Fibroblast of villous mesenchyme (primary cell): Measurements from ENCODE around the gene LDB3. TPM values are rescaled to one million over a fixed set of nuclear protein-coding genes. Genes with fewer than 3 reads are reported as not detected.

ENCODE experiments used
- DNase-seq: peaks from one replicate; pipeline ENCODE4 v3.0.0-alpha.2; 2010; ENCODE audit warnings: low read depth
- H3K4me3 ChIP-seq: 2 replicates; pipeline ENCODE4 v1.5.1; 2011; ENCODE audit warnings: low read depth, mild to moderate bottlenecking, low read length
- total RNA-seq: library from RNA; depleted of rRNA; stranded (reverse); fragments of >200 nt; gene quantifications from 2 replicates; pipeline ENCODE4 v1.2.3, GENCODE V29; 2012
- TF ChIP-seq, protein P1 (sequence below): IDR thresholded peaks from 2 replicates; pipeline ENCODE4 v1.5.1; 2012; ENCODE audit warnings: low read depth, mild to moderate bottlenecking, low read length; ENCODE audit not compliant: insufficient read depth

LDB3 gene
- total RNA-seq, 1 donor = under 0.01 TPM

DNA sequence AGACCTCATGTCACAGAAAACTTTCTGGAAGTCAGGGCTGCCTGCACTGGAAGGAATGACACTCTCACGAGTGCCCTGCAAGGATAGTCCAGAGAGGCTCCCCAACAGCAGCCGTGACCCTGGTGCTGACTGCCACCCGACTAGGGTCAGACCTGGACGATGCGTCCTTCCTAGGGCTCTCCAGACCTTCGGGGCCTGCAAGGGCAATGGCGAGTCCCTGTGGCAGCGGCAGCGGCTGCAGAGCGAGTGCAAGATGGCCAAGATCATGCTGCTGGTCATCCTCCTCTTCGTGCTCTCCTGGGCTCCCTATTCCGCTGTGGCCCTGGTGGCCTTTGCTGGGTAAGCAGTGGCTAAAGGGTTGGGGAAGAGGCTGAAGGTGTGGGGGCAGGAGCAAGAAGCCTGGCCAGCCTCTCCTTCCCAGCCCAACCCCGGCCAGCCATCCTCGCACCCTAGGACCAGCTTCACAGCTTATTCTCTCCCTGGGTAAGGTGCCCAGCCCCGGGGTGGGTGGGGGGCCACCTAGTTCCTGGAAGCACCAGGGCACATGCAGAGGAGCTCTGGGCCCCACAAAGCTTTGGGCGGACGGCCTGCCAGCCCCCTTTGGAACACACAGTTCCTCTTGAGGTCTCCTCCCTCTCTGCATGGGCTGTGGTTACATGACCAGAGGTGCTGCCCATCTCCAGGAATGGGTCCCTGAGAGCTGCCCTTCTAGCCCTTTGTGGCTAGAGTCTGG is 8.4 kb upstream of the LDB3 start:
- DNase-seq = no peak
- TF ChIP-seq, protein P1, sequence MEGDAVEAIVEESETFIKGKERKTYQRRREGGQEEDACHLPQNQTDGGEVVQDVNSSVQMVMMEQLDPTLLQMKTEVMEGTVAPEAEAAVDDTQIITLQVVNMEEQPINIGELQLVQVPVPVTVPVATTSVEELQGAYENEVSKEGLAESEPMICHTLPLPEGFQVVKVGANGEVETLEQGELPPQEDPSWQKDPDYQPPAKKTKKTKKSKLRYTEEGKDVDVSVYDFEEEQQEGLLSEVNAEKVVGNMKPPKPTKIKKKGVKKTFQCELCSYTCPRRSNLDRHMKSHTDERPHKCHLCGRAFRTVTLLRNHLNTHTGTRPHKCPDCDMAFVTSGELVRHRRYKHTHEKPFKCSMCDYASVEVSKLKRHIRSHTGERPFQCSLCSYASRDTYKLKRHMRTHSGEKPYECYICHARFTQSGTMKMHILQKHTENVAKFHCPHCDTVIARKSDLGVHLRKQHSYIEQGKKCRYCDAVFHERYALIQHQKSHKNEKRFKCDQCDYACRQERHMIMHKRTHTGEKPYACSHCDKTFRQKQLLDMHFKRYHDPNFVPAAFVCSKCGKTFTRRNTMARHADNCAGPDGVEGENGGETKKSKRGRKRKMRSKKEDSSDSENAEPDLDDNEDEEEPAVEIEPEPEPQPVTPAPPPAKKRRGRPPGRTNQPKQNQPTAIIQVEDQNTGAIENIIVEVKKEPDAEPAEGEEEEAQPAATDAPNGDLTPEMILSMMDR = no peak
- H3K4me3 ChIP-seq = no peak overlapping the region

DNA sequence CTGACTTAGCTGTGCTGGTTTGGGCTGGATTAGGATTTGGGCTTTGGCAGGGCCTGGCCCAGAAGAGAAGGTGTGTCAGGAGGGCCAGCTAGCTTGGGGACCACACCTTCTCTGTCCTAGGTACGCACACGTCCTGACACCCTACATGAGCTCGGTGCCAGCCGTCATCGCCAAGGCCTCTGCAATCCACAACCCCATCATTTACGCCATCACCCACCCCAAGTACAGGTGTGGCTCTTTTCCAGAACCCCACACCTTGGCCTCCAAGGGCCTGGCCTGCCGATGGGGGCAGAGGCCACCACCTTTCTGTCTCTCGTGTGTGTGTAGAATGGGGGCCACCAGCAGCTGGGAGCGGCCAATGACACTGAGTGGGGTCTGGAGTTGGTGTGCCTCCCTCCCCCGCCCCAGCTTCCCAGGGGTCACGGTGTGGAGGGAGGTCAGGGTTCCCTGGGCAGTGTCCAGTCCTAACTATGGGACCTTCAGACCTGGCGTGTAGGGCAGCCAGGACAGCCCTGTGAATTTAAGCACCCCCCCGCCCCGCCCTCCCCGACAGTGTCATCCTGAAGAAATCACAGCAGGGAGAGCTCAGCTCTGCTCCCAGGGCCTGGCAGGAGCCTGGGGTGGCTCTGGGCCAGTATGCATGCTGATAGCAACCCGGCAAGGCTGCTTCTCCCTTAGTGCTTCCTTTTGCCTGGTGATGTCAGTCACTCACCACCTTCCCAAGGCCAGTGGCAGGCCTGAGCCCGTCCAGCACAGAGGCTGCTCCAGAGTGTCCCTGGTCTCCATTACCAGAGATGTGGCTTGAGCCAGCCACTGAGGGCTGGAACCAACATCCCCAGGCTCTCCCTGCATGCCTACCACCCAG is 6.9 kb upstream of the LDB3 start:
- no peak overlapping the region for H3K4me3 ChIP-seq
- no peak for DNase-seq
- TF ChIP-seq, protein P1 = no peak

DNA sequence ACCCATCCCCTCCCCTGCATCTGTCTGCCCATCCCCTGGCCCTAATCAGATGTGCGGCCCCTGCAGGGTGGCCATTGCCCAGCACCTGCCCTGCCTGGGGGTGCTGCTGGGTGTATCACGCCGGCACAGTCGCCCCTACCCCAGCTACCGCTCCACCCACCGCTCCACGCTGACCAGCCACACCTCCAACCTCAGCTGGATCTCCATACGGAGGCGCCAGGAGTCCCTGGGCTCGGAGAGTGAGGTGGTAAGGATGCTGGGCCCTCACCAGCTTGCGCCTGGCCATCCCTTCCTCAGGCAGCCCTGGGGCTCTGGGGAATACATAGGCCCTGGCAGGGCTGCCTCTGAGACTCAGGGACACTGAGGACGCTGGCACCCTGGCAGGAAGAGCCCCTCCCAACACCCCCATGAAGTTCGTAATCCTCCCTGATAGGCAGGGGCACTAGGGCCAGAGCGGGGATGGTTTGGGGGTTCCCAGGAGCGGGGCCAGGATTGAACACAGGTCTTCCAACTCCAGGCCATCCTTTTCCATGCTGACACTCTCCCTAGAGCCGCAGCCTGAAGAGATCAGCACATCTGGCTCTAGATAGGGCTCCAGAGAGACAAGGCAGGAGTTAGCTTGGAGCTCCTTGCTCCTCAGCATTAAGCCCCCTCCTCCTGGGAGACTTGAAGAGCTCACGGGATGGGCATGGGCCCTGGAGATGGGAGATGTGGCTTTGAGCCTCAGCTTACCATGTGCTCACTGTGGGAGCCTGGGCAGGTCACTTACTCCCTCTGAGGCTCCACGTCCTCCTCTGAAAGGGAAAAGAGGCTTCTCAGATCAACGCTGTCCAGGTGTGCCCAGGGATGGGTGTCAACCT is 5.9 kb upstream of the LDB3 start:
- H3K4me3 ChIP-seq = no peak overlapping the region
- no peak for DNase-seq
- TF ChIP-seq, protein P1 = no peak

DNA sequence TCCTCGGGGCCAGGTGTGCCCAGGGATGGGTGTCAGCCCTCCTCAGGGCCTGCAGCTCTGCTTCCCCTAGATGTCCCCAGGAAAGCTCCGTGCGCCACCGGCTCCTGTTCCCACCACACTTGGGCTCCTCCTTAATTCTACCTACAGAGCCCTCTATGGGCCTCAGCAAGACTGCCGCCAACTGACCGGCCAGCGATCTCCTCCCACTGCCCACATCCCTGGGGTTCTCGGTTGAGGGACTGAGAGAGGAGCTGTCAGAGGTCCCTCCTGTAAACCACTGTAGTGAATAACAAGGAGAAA is 5.3 kb upstream of the LDB3 start:
- DNase-seq = no peak
- TF ChIP-seq, protein P1 = no peak
- no peak overlapping the region for H3K4me3 ChIP-seq

DNA sequence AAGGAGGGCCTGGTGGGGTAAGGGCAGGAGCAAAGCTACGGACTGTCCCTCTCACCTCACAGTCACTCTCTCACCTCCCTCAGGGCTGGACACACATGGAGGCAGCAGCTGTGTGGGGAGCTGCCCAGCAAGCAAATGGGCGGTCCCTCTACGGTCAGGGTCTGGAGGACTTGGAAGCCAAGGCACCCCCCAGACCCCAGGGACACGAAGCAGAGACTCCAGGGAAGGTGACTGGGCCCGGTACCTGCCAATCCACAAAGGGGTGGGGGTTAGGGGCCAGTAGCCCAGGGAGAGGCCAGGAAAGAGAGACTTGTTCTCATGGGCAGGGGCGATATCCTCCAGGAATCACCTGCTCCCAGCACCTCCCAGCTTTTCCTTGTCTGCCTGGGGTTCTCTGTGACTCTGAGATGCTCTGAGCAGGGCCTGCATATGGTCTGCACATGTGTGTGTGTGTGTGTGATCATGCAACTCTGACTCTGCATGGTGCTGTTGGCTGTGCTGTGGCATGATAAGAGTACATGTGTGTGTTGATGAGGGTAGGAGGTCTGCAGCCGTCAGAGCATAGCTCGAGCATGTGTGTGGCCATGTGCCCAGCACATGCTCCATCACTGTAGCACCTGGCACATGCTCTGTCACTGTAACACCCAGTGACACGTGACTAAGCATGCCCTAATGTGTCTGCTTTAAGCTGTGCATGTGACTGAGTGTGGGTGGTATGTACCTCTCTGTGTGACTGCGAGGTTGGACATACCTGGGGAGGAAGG is 4.6 kb upstream of the LDB3 start:
- H3K4me3 ChIP-seq = no peak overlapping the region
- TF ChIP-seq, protein P1 = no peak
- DNase-seq = no peak

DNA sequence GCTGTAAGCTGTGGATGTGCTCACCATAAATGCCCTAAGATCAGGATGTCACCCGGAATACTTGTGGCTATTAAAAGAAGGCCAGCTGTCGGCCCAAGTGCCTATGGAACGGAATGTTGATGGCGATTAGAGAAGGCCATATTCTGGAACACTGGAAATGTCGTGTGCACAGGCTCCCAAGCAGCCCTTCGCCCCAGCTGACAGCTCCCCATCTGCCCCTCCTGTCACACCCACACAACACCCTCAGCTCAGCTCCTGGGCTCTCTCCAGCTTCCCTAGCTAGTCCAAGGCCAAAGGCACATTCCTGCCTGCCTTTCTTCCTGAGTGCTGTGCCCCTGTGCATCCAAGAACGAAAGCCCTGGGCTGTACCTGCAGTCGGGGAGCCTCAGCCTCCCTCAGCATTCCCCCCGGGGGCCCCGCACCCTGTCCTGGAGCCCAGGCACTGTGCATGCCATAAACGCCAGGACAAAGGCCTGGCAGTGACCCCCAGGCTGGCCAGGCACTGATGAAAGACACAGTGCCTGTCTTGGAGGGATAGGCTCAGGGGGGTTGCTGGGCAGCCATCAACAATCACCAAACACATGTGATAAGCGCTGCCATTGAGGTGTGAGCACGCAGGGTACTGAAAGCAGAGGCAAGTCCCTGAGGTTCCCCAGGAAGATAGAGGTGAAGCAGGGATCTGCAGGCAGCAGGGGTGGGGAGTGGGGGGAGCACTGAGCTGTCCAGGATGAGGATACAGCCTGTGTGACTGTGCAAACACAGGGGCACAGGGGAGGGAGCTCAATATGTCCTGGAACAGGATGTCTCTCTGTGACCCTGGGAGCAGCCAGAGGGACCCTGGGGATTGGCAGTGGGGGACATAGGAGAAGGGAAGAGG is 3.7 kb upstream of the LDB3 start:
- TF ChIP-seq, protein P1 = no peak
- no peak for DNase-seq
- no peak overlapping the region for H3K4me3 ChIP-seq
